IPS-20b (cell line): ENCODE results near the gene DSCAML1.

Experiments
- H3K27ac ChIP-seq: one replicate; pipeline ENCODE4 v1.5.1; 2013; ENCODE audit warnings: low read length
- H3K27me3 ChIP-seq: 2 replicates; pipeline ENCODE4 v1.6.1; 2013; ENCODE audit warnings: mild to moderate bottlenecking, low read length, inconsistent platforms; ENCODE audit not compliant: insufficient read depth
- H3K36me3 ChIP-seq: 2 replicates; pipeline ENCODE4 v1.6.1; 2013; ENCODE audit warnings: low read depth, mild to moderate bottlenecking, inconsistent platforms, low read length, moderate library complexity; ENCODE audit not compliant: insufficient read depth
- H3K4me1 ChIP-seq: 2 replicates; pipeline ENCODE4 v1.6.1; 2013; ENCODE audit warnings: mild to moderate bottlenecking, control low read depth, inconsistent platforms, low read length, moderate library complexity; ENCODE audit not compliant: insufficient read depth
- H3K4me3 ChIP-seq: 2 replicates; pipeline ENCODE4 v1.5.1; 2013; ENCODE audit warnings: mild to moderate bottlenecking, low read length, inconsistent platforms
- H3K9ac ChIP-seq: 2 replicates; pipeline ENCODE4 v1.6.1; 2013; ENCODE audit warnings: low read depth, mild to moderate bottlenecking, inconsistent platforms, low read length, moderate library complexity
- H3K9me3 ChIP-seq: 2 replicates; pipeline ENCODE4 v1.6.1; 2013; ENCODE audit warnings: mild to moderate bottlenecking, low read depth, low read length, inconsistent platforms; ENCODE audit not compliant: insufficient read depth

DSCAML1 gene

DNA sequence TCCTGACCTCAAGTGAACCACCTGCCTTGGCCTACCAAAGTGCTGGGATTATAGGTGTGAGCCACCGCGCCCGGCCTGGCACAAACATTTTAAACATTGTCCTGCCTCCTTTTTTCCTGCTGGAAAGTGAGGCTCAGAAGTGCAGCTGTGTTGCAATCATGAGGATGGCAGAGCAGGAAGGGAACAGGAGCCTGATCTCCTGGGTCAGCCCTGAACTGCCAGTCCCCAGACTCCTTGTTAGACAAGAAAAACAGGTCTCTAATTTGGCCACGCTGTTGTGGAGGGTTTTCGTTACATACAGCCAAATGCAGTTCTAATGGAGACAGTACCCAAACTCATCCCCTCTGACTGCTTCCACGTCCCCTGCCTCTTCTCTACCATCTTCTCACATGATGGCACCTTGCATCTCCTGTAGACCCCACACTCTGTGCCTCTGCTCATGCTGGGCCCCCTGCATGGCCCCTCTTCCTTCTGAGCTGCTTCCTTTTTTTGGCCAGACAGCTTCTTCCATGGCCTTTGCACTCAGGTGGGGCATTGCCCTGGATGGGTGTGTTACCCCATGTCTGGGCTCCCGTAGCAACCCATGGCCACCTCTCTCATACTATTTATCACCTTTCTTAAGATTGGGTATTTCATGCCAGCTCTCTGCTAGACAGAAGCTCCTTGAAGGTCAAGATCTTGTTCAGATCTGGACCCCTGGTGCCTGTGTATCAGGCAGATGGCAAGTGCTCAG is 242.2 kb downstream of the DSCAML1 start:
- Histone ChIP-seq H3K9me3 (no peaks in the 10 kb centered on the region), H3K4me3 (no peak overlapping the region), H3K27me3 (peaks cover 4% of the 10 kb centered on the region; the same call in 1 of the 2 replicates), H3K36me3 (no peaks in the 10 kb centered on the region), H3K9ac (no peak overlapping the region), H3K27ac (no peak overlapping the region), H3K4me1 (peaks cover 3% of the 10 kb centered on the region)

- Histone ChIP-seq H3K4me1 (peaks cover 2% of the 10 kb centered on the region; the same call in 1 of the 2 replicates), H3K4me3 (no peak overlapping the region), H3K27me3 (peaks cover 13% of the 10 kb centered on the region), H3K9me3 (no peaks in the 10 kb centered on the region), H3K9ac (no peak overlapping the region), H3K36me3 (no peaks in the 10 kb centered on the region), H3K27ac (no peak overlapping the region)
Observed at GRCh38 chr11:117552626-117553025, 244.4 kb downstream of the DSCAML1 start.

DNA sequence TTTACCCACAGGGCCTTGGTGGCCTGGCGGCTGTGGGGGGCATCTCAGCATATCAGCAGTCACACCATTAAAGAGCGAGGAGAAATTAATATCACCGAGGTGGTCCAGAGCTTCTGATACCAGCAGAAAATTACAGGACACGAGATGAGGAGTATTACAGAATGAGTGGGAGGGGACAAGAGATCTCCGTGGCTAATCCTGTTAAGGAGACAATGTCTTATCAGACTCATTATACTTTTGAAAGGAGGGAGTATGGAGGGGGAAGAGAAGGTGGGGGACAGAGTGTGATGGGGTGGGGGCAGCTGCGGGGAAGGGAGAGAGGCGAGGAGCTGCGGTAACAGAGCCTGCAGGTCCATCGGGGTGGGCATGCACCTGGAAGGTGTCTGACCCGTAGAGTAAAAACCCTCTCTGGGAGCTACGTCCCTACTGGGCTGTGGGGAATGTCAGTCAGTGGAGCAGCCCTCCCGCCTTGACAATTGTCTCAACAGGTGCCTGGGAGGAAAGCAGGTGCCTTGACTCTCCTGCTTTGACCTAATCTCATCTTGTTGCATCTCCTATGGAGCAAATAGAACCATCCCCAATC is 245.2 kb downstream of the DSCAML1 start:
- Histone ChIP-seq H3K9me3 (no peaks in the 10 kb centered on the region), H3K27ac (no peak overlapping the region), H3K4me1 (peaks cover 8% of the 10 kb centered on the region; the same call in 1 of the 2 replicates), H3K27me3 (peaks cover 16% of the 10 kb centered on the region), H3K36me3 (no peaks in the 10 kb centered on the region), H3K9ac (no peak overlapping the region), H3K4me3 (no peak overlapping the region)

DNA sequence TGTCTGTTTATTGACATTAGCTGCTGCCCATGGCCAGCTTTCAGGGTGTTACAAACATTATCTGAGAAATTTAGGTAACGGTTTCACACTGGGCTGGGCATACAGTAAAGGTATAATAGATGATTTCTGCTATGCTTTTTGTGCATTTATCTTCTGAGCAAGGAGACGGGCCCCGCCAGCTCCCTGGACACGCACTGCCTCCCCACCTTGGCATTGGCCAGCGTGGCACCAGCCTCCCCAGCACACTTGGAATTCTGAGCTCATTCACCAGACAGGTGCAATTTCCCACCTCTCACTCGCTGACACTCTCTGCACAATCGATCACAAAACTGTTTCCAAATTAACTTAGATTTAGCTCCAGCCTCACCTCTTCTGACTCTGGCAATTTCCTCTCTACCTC is 246.6 kb downstream of the DSCAML1 start:
- Histone ChIP-seq H3K27ac (no peak overlapping the region), H3K9me3 (no peaks in the 10 kb centered on the region), H3K27me3 (peaks cover 27% of the 10 kb centered on the region), H3K36me3 (no peaks in the 10 kb centered on the region), H3K4me3 (no peak overlapping the region), H3K4me1 (peaks cover 9% of the 10 kb centered on the region; the same call in 1 of the 2 replicates), H3K9ac (no peak overlapping the region)

DNA sequence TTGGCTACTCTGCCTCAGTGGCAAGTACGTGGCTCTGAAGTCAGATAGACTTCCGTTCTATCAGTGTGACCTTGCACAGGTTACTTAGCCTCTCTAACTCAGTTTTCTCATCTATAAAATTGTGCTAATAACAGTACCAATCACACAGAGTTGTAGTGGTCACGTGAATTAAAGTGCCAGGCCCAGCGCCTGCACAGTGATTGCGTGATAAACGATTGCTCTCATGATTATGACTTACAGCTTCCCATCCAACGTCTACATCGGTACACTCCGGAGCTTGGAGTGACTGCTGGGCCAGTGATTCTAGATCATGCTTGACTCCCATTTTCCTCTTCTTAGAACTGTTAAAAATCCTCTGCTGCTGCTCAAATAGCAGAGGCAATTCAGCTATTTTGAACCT is 247.6 kb downstream of the DSCAML1 start:
- H3K27me3 ChIP-seq, result peaks cover 23% of the 10 kb centered on the region
- no peak overlapping the region for H3K9ac ChIP-seq
- H3K4me3 ChIP-seq, result no peak overlapping the region
- no peaks in the 10 kb centered on the region for H3K9me3 ChIP-seq
- peaks cover 9% of the 10 kb centered on the region; the same call in 1 of the 2 replicates for H3K4me1 ChIP-seq
- H3K36me3 ChIP-seq, result no peaks in the 10 kb centered on the region
- no peak overlapping the region for H3K27ac ChIP-seq

DNA sequence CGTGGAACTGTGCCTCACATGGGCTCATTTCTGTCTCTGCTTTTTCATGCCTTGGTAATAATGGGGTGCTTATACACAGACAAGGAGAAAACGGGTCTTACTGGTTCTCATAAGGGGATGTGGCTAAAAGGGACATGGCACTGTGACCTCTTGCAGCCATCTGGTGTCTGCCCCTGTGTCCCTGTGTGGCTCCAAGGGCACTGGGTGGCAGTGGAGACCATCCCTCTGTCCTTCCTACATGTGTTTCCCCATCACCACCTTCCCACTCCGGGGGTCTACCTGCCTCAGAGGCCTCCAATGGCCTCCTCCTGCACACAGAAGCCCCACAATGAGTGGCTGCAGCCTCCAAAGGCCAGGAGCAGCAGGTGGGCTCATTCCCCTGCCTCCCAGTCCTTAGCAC is 248.1 kb downstream of the DSCAML1 start:
- no peak overlapping the region for H3K9ac ChIP-seq
- no peak overlapping the region for H3K4me3 ChIP-seq
- H3K9me3 ChIP-seq, result no peaks in the 10 kb centered on the region
- H3K4me1 ChIP-seq, result peaks cover 9% of the 10 kb centered on the region; the same call in 1 of the 2 replicates
- H3K27me3 ChIP-seq, result peaks cover 23% of the 10 kb centered on the region
- H3K36me3 ChIP-seq, result no peaks in the 10 kb centered on the region
- no peak overlapping the region for H3K27ac ChIP-seq

DNA sequence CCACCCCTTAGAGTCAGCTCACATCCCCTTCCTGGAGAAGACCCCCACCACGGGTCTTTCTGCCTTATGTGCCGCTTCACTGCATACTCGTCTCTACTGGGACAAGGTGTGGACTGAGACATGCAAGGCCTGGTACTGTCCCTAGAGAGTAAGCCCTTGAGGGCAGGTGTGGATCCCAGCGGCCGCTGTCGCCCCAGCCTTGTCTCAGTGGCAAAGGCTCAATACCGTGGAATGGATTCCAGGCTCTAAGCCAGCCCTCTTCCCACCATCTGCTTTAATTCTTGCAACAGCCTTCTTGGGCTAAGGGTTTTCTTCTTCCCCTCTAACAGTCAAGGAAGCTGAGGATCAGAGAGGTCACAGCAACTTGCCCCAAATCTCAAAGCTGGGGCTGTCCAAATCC is 249.1 kb downstream of the DSCAML1 start:
- Histone ChIP-seq H3K9me3 (peaks cover 4% of the 10 kb centered on the region; the same call in 1 of the 2 replicates), H3K27ac (no peak overlapping the region), H3K27me3 (peaks cover 23% of the 10 kb centered on the region), H3K36me3 (no peaks in the 10 kb centered on the region), H3K4me1 (peaks cover 9% of the 10 kb centered on the region; the same call in 1 of the 2 replicates), H3K4me3 (no peak overlapping the region), H3K9ac (no peak overlapping the region)

- Histone ChIP-seq H3K27me3 (peaks cover 23% of the 10 kb centered on the region), H3K4me3 (no peak overlapping the region; the same call in 1 of the 2 replicates), H3K9ac (no peak overlapping the region; the same call in 1 of the 2 replicates), H3K4me1 (peaks cover 9% of the 10 kb centered on the region; the same call in 1 of the 2 replicates), H3K9me3 (peaks cover 4% of the 10 kb centered on the region; the same call in 1 of the 2 replicates), H3K27ac (no peak overlapping the region), H3K36me3 (no peaks in the 10 kb centered on the region)
Observed at GRCh38 chr11:117547195-117547850, 249.7 kb downstream of the DSCAML1 start.

- peaks cover 23% of the 10 kb centered on the region for H3K27me3 ChIP-seq
- peaks cover 9% of the 10 kb centered on the region; the same call in 1 of the 2 replicates for H3K4me1 ChIP-seq
- H3K9ac ChIP-seq, result no peak overlapping the region
- no peak overlapping the region for H3K27ac ChIP-seq
- H3K9me3 ChIP-seq, result peaks cover 4% of the 10 kb centered on the region; the same call in 1 of the 2 replicates
- no peaks in the 10 kb centered on the region for H3K36me3 ChIP-seq
- H3K4me3 ChIP-seq, result no peak overlapping the region; the same call in 1 of the 2 replicates
Observed at GRCh38 chr11:117546431-117547194, 250.4 kb downstream of the DSCAML1 start.

DNA sequence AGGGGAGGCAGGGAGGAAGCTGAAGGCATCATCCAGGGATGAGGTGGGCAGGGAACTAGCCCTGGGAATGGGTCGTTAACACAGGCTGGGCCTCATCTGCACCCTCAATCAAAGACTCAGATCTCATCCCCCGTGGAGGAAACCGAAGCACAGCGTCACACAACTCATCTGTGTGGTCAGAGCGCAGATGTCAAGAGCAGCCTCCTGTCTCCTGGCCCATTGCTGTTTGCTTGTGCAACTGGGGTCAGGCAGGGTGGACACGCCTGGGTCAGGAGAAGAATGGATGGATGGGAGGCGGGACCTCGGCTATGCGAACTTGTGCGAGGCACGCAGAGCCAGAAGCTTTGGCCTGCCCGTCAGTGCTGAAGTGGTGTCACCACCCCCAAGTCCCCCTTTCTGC is 251.3 kb downstream of the DSCAML1 start:
- Histone ChIP-seq H3K27me3 (peaks cover 23% of the 10 kb centered on the region), H3K9ac (no peak overlapping the region)

GRCh38 chr11:117544130-117544800 is 252.8 kb downstream of the DSCAML1 start:
- Histone ChIP-seq H3K4me1 (peaks cover 9% of the 10 kb centered on the region; the same call in 1 of the 2 replicates), H3K9ac (no peak overlapping the region), H3K27ac (no peak overlapping the region), H3K4me3 (no peak overlapping the region), H3K36me3 (no peaks in the 10 kb centered on the region), H3K27me3 (peaks cover 23% of the 10 kb centered on the region), H3K9me3 (peaks cover 4% of the 10 kb centered on the region; the same call in 1 of the 2 replicates)

More for the DNA sequence above, 251.3 kb downstream of the DSCAML1 start:
- Histone ChIP-seq H3K27ac (no peak overlapping the region), H3K9me3 (peaks cover 4% of the 10 kb centered on the region; the same call in 1 of the 2 replicates), H3K4me3 (no peak overlapping the region), H3K36me3 (no peaks in the 10 kb centered on the region), H3K4me1 (peaks cover 9% of the 10 kb centered on the region; the same call in 1 of the 2 replicates)
